ENCODE results near the gene CAPS.

DNA sequence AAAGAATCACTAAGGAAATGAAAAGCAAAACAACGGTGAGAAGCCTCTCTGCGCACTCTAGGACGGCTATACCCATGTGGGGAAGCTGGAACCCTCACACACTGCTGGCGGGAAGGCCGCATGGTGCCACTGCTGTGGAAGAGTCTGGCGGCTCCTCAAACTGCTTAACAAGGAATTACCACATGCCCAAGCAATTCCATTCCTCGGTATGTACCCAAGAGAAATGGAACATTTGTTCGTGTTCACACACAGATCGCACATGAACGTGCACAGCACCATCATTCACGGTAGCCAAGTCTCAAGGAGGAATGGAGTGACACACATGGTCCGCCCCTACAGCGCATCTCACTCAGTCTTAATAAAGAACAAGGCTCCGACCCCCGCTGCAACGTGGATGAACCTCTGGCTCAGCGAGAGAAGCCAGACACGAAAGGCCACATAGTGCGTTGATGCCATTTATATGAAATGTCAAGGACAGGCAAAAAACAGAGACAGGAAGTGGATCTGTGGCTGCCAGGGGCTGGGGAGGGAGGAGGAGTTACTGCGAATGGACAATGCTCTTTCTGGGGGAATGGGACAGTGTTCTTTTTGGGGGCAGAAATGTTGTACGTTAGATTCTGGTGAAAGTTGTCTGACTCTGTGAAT lies 7.6 kb downstream of the CAPS start:
- TF ChIP-seq, protein P1, sequence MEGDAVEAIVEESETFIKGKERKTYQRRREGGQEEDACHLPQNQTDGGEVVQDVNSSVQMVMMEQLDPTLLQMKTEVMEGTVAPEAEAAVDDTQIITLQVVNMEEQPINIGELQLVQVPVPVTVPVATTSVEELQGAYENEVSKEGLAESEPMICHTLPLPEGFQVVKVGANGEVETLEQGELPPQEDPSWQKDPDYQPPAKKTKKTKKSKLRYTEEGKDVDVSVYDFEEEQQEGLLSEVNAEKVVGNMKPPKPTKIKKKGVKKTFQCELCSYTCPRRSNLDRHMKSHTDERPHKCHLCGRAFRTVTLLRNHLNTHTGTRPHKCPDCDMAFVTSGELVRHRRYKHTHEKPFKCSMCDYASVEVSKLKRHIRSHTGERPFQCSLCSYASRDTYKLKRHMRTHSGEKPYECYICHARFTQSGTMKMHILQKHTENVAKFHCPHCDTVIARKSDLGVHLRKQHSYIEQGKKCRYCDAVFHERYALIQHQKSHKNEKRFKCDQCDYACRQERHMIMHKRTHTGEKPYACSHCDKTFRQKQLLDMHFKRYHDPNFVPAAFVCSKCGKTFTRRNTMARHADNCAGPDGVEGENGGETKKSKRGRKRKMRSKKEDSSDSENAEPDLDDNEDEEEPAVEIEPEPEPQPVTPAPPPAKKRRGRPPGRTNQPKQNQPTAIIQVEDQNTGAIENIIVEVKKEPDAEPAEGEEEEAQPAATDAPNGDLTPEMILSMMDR (conservative IDR thresholded peaks at IDR 0.05): no peak
- no peak for TF ChIP-seq EZH2 (IDR thresholded peaks at IDR 0.05; ENCODE audit: low read depth)
